ENCODE results near the gene FGF13.

FGF13 gene

GRCh38 chrX:138708268-138708667, 3.2 kb downstream of the FGF13 start:
- FAIRE-seq (no peak), DNase-seq (ENCODE audit: insufficient read length, low spot score) (no peak)
- TF ChIP-seq CTCF (IDR thresholded peaks at IDR 0.05; ENCODE audit: insufficient read depth, missing control alignments), result no peak

DNA sequence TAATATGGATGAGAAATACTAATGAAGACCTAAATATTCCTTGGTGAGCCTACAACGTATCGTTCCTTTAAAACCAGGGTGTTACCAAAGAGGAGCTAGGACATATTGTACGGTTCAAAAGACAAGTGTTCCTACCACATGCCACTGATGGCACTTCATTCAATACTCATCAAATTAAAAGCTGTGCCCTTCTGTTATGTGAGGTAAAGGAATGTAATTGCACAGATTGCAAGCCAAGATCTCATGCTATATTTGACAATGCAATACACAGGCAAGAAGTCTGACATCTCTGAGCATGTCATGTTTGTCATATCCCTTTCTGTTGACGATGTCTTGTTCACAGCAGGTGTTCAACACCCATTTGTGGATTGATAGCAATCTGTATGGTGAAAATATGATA, 6.9 kb downstream of the FGF13 start:
- DNase-seq (ENCODE audit: insufficient read length, low spot score), result no peak
- no peak for FAIRE-seq
- no peak for TF ChIP-seq CTCF (IDR thresholded peaks at IDR 0.05; ENCODE audit: insufficient read depth, missing control alignments)

DNA sequence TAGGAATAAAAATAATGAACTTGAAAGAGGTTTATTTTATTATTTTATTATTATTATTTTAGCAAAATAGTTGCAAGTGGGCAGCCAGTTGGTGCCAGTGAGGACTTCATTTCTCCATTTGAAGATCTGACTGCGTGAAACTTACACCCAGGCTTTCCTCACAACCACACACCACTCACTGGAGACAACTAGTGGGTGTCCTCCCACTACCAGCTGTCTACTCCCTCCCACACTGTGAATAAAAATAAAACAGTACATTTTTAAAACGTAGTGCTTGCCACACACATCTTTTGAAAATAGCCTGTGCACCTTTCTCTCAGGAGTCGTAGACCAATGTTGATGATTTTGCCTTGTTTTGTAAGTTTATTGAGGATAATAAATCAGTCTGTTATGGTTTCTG, 7.4 kb downstream of the FGF13 start:
- TF ChIP-seq CTCF (IDR thresholded peaks at IDR 0.05; ENCODE audit: insufficient read depth, missing control alignments), result no peak
- DNase-seq (ENCODE audit: insufficient read length, low spot score), result no peak
- no peak for FAIRE-seq

- no peak for FAIRE-seq
- no peak for TF ChIP-seq CTCF (IDR thresholded peaks at IDR 0.05; ENCODE audit: insufficient read depth, missing control alignments)
- DNase-seq (ENCODE audit: insufficient read length, low spot score), result no peak
Measured at GRCh38 chrX:138692591-138692990, 18.9 kb downstream of the FGF13 start.

- no peak for TF ChIP-seq CTCF (IDR thresholded peaks at IDR 0.05; ENCODE audit: insufficient read depth, missing control alignments)
- DNase-seq (ENCODE audit: insufficient read length, low spot score), result no peak
- FAIRE-seq, result no peak
Measured at GRCh38 chrX:138691186-138691585, 20.3 kb downstream of the FGF13 start.

DNA sequence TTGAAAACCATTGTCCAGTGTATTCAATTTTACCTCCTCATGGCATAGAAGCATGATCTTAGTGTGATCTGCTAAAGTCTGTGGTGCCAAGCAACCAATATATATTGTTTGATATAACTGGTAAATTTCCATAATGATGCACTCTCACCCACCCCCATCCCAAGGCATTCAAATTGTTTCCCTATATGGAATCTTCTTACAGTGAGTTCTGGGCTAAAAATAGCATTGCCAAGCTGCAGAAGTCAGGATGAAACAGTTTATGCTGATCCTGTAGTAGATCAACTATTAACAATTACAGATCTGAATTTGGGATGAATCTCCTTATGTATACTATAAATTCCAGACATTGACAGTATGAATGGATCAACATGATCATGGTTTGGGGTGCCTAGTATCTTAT, 20.9 kb downstream of the FGF13 start:
- no peak for TF ChIP-seq CTCF (IDR thresholded peaks at IDR 0.05; ENCODE audit: insufficient read depth, missing control alignments)
- no peak for DNase-seq (ENCODE audit: insufficient read length, low spot score)
- FAIRE-seq, result no peak

- DNase-seq (ENCODE audit: insufficient read length, low spot score), result no peak
- TF ChIP-seq CTCF (IDR thresholded peaks at IDR 0.05; ENCODE audit: insufficient read depth, missing control alignments), result no peak
- no peak for FAIRE-seq
Measured at GRCh38 chrX:138683600-138683999, 27.9 kb downstream of the FGF13 start.

Data from D721Med (cell line).